ENCODE results near the gene ZW10. TPM values are rescaled to one million over a fixed set of nuclear protein-coding genes. Genes with fewer than 3 reads are reported as not detected.
A peak's percentile ranks its signal among the peaks of the same experiment; 100 is the strongest.
"Not testable (repeated sequence)": the region's sequence is repeated elsewhere in the genome, so short reads cannot be mapped to it uniquely, and the experiment has no call there.

ZW10 gene, protein sequence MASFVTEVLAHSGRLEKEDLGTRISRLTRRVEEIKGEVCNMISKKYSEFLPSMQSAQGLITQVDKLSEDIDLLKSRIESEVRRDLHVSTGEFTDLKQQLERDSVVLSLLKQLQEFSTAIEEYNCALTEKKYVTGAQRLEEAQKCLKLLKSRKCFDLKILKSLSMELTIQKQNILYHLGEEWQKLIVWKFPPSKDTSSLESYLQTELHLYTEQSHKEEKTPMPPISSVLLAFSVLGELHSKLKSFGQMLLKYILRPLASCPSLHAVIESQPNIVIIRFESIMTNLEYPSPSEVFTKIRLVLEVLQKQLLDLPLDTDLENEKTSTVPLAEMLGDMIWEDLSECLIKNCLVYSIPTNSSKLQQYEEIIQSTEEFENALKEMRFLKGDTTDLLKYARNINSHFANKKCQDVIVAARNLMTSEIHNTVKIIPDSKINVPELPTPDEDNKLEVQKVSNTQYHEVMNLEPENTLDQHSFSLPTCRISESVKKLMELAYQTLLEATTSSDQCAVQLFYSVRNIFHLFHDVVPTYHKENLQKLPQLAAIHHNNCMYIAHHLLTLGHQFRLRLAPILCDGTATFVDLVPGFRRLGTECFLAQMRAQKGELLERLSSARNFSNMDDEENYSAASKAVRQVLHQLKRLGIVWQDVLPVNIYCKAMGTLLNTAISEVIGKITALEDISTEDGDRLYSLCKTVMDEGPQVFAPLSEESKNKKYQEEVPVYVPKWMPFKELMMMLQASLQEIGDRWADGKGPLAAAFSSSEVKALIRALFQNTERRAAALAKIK
- 31.9 and 34.6 TPM in 2 replicates for total RNA-seq (2014; rRNA removed; shearing (Covaris generic))

DNA sequence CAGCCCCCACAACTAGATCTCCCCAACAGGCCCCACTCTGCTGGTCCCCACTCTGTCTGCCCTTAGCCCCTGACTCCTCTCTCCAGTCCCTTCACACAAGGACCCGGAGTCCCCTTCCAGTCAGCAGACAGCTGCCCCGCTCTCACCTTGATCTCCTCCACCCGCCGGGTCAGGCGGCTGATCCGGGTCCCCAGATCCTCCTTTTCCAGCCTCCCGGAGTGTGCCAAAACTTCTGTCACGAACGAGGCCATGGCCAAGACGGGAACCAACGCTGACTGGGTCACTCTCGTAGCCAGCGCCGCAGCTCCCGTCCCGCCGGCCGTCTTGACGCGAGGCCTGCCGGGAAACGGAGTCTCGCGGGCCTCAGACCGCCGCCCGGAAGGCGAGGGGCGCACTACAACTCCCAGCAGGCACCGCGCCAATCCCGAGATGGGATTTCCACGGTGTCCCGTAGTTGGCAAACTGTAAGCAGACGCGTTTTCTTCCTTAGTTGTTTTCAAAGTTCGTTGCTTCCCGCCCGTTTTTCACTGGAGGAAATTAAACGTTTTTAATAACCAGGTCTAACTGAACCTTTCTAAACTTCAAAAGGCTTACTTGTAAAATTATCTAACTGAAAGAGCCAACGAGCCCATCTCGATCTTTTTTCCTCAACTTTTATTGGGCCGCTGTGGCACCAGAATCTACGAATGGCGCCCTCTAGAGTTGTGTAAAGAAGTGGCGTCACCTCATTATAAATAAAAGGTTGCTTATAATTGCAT, at the start of gene ZW10:
ZW10 (minus strand) TSS at position 277 of the 758 bp plus-strand sequence; CDS start at position 251, 26 bp downstream.
- DNase-seq (ENCODE audit: low read depth): peak; percentile 98

DNA sequence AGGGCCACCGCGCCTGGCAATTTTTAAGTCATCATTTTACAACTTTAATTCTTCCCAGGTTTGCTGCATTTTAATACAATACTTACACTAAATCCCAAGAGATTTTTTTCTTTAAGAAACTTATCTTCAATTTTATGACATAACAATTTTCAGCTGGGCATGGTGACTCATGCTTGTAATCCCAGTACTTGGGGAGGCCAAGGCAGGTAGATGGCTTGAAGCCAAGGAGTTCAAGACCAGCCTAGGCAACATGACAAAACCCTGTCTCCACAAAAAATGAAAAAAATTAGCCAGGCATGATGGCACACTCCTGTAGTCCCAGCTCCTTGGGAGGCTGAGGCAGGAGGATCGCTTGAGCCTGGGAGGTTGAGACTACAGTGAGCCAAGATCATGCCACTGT, 44.9 kb upstream of the ZW10 start:
- DNase-seq (ENCODE audit: low read depth): no peak

DNA sequence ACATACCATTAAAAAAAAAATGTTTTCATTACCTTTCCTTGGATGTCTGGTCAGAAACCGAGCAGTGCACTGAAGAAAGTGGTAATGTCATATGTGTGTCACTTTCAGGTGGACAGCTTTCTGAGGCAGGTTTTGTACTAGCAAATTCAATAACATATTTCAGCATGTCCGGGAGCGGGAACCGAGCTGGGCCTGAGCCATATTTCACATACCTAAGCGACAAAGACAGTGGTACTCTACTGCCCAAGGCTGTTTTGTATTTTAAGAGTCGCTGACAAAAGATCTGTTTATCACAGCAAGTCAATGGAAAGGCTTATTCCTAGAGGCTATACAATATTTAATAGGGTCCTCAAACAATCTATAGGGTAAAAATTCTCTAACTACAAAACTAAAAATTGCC, 44.1 kb upstream of the ZW10 start:
- DNase-seq (ENCODE audit: low read depth): no peak

DNA sequence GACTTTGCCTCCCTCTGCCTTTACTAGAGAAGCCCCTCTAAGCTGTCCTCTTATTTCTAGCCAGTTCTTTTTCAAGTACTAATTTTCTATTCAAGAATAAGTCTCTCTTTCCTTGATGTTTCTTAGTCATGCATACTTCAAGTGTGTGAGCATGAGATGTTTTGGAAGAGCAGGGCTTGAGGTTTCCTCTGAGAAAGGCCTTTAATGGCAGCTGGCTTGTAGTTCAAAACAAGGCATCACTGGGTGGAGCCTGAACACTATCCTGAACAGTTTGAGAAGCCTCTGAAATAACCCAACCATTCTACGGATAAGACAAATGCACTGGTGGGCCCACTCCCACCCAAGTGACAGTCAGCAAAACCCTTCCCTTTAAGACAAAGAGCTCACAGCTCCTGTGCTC, 43.7 kb upstream of the ZW10 start:
- no peak for DNase-seq (ENCODE audit: low read depth)

DNA sequence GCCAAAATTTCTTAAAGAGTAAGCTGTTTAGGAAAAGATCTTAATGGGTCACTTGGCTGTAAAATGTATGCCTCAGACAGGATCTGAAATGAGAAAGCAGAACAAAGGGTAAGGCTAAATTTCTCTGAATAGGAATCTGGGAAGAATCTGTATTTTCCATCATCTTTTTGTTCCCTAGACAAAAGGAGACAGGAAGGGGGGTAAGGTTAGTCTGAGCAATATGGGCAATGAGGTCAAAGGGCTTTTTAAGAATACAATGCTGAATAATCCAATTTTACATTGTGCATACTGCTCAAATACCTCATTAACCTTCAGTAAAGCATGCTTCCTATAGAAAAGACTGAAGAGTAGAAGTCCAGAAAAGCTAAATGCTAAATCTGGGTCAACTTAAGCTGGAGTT, 40.7 kb upstream of the ZW10 start:
- no peak for DNase-seq (ENCODE audit: low read depth)

DNA sequence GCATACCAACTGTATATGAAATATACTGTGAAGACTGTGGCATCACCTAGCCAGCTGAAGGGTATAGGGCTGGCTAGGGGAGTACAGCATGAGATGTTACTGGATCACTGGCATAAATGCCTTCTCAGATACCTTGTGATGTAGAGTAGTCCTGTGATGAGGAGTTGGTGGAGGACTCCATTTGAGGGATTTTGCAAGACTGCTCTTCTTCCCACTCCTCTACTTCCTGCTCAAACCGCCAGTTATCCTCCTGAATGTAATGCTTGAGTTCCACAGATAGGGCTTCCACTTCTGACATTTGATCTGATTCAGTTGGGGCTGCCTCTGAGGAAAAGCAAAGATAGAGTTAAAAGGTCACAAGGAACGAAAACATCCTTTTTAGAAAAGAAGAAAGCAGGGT, 35.4 kb upstream of the ZW10 start:
- DNase-seq (ENCODE audit: low read depth): no peak

DNA sequence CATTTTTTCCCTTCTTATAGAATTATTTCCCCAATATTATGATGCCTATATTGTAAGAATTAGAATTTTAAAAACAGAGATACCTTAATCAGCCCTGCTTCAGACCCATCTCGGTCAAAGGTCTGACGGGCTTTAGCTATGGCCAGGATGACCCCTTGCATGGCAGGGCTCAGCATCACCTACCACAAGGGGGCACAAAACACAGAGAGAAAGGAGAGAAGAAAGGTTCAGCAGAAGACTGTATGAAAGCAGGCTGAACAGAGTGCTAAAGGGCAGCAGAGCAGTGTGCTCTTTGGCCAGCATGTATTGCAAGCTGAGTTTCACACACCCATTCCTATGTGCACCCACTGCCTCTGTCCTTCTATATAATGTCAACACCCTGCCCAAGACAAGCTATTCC, 32.9 kb upstream of the ZW10 start:
- DNase-seq (ENCODE audit: low read depth): peak; percentile 23

DNA sequence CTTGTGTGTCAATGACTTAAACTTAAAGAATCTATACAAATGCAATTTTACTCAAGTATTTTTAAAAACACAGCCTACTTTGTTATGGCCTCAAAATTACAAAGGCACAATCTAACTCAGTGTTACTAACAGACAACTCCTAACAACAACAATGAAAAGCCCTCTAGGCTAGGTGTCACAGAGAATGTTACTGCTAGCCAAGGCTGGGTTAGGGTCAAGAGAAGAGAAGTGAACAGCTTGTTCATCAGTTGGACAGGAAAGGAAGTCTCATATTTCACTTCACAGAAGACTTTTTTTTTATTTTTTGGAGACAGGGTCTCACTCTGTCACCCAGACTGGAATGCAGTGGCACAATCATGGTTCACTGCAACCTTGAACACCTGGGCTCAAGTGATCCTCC, 32.1 kb upstream of the ZW10 start:
- DNase-seq (ENCODE audit: low read depth): no peak

DNA sequence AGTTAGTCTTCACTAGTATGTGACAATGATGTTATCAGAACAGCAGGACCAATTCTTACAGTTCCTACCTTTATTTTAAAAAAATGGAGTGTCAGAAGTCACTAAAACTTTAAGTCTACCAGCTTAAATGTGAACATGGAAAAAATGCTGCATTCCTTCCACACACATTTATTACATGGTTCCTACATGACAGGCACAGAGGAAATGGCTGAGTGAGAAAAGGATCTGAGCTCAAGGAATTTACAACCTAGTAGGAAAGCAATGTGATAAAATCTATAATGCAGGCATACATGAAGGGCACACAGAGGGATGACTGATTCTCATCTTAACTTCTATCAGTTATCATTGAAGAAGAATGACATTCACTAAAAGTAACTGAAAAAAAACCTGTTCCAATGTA, 29.1 kb upstream of the ZW10 start:
- DNase-seq (ENCODE audit: low read depth): no peak

DNA sequence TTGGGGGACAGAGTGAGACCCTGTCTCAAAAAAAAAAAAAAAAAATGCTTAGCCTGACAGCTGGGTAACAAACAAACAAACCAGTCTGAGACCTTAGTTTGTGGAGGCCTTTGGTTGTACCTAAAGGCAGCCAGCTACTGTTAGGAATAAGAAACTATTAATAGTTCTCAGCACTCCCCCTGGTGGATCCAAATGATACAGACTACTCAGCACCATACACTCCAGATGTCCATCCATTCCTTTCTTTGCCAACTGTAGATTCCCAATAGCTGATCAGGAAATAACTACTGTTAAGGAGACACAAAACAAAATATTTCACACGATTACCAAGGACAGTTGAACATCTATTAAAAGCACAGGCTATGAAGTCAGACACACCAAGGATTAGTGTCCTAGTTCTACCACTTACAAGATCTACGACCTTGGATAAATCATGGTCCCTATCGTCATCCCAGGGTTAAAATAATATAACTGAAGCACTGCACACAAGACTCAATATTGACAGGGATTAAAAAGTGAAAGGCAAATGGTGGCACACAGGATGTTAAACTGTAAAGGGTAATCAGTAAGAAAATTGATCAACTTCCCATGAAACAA, 23.3 kb upstream of the ZW10 start:
- DNase-seq (ENCODE audit: low read depth): peak; percentile 22

DNA sequence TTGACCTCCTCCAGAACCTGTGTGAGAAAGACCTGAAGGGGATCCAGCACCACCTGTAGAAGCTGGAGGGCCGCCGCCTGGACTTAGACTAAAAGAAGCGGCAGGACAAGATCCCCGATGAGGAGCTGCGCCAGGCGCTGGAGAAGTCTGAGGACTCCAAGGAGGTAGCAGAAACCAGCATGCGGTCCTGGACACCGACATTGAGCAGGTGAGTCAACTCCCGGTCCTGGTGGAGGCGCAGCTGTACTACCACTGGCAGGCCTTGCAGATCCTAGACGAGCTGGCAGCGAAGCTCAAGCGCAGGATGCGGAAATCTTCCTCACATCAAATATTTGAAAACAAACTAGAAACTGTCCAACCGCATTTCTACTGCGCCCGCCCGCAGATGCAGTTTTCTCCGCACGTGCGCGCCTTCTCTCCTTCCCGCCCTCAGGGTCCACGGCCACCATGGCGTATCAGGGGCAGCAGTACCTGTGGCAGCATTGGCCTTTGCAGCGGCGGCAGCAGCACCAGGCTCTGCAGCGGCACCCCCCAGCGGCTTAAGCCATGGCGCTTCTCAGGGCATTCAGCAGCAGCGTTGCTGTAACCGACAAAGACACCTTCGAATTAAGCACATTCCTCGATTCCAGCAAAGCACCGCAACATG, 16.3 kb upstream of the ZW10 start:
- DNase-seq (ENCODE audit: low read depth): no peak

DNA sequence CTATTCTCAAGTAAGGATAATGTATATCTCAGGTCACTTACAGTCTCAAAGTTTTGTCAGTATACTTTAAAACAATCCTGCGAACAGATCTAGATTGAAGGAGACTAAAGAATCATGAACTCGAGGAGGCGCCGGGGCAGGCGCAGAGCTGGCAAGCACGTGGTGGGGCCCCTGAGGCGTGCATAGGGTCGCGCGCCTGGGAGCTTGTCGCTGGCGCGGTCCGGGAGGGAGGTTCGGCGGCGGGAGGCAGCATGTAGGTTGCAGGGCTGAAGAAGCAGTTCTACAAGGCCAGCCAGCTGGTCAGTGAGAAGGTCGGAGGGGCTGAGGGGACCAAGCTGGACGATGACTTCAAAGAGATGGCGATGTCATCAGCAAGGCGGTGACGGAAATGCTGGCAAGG, 15.5 kb upstream of the ZW10 start:
- DNase-seq (ENCODE audit: low read depth): not testable (repeated sequence)

DNA sequence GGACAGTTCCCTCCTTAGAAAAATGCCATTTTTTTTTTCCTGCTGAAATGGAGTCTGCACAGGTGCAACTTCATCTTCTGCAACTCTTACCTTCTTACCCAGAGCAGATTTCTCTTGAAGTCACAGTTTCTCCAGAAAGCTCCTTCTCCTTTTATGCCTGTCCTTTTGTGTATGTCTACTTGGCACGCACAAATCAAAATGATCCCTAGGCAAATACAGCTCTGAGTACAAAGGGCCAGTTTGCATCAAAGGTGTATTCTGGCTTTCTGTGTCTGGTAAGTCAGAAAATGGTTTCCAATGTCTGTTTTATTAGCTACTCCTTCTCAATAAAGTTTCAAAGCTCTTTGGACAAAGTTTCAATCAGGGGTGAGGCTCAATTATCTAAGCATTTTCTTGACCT, 8.6 kb upstream of the ZW10 start:
- no peak for DNase-seq (ENCODE audit: low read depth)

DNA sequence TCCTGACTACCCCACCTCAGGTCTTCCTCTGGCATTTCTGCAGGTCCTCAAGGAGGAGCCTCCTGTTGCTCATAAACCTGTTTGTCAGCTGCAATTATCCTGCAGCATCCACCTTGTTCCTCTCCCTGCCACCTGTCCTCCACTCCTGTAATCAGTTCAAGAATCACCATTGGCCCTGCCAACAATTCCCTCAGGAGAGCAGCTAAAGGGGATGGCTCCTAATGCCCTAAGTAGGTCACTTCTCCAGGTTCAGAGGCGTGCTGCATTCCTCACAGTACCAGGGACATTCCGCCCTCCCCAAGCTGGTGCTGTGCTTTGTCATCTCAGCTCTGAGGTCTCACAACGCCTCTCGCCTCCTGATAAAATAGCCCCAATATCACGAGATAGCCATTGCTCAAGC, 8.2 kb upstream of the ZW10 start:
- DNase-seq (ENCODE audit: low read depth): no peak

DNA sequence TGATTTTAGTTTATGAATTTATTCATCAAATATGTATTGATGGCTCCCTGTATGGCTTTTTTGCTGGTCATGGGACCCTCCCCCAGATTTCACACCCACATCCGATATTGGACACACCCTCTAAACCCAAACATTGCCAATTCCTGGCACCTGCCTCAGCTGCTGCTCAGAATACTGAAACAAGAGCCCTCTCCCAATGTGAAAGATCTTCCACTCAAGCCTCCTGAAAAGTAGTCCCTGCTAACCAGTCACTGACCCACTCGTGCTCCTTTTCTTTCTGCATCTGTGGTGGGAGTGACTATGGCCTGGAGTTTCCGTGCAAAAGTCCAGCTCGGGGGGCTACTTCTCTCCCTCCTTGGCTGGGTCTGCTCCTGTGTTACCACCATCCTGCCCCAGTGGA, 6.0 kb upstream of the ZW10 start, which contains the start of gene CLDN25:
CLDN25 (plus strand) TSS at position 301 of the 400 bp plus-strand sequence; CDS start at position 301, 0 bp downstream.
- DNase-seq (ENCODE audit: low read depth): no peak

DNA sequence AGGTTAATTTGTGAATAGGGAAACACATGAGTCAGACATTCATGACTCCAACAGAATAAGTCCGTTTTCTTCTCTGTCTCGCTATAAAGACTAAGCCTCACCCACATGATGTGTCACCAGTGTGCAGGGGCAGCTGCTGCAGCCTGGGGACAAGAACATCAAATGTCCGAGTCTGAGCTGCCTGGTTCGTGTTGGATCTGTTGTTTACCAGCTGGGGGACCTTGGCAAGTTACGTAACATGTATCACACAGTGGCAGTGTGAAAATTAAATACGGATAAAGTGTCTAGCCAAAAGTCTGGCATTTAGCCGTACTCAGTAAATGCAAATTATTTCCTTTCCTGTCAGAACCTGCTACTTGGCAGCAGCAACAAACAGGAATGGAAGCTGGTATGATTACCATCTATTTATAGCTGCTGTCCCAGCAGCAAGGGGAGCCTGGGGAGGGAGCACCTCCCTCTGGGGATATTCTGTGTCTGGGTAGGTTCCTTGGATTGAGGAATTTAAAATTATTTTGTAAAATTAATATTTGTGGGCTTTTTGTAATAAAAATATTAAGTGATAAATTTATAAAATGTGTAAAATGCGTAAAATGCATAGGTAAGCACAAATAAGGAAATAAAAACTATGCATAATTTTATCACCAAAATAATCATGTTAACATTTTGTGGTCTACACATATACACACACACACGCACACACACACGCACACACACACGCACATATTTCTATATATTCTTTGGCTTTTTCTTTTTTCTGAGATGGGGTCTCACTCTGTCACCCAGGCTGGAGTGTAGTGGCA, 4.8 kb upstream of the ZW10 start:
- DNase-seq (ENCODE audit: low read depth): peak; percentile 39

DNA sequence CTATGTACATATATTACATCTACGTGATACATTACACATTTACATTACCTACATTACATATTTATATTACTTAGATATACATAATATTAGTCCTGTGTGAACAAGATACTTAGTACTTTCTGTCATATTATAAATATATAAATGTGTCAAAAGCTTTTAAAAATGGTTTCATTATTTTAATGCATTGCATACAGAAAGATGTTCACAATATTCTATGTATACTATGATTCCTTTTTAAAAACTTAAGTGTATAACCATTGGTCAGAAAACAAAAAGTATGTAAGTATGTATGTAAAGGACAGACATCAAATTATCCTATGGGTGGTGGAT, 647 bp upstream of the ZW10 start:
- DNase-seq (ENCODE audit: low read depth): no peak

DNA sequence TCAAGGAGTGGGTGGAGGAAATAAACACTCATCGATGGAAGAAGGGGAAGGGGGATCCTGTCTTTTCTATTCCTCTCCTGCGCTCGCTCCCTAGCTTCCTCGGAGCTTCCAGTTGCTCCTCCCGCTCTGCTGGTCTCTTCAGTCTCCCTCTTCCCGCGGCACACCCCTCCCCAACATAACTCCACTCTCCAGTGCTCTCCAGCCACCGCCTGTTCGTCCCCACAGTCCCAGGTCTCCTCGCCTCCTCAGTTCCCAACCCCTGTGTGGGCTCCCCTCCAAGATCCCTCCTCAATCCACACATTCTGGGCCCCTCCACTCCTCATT, 438 bp downstream of the ZW10 start:
- peak; percentile 16 for DNase-seq (ENCODE audit: low read depth)

DNA sequence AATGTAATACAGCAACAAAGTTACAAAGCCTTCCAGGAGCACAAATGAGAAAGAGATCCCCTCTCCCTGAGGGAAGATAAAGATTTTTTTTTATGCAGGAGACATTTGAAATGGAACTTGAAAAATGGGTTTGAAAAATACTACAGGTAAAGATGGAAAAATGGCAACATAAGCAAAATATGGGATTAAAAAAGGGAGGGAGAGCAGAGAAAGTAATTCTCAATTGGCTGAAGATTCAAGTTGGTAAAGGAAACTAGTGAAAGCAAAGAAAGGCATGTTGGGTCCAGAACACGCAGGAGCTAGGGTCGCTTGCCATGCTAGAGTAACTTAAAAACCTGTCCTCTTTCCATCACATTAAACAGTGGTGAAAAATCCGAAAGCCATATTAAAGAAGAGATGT, 1.5 kb downstream of the ZW10 start:
- no peak for DNase-seq (ENCODE audit: low read depth)

DNA sequence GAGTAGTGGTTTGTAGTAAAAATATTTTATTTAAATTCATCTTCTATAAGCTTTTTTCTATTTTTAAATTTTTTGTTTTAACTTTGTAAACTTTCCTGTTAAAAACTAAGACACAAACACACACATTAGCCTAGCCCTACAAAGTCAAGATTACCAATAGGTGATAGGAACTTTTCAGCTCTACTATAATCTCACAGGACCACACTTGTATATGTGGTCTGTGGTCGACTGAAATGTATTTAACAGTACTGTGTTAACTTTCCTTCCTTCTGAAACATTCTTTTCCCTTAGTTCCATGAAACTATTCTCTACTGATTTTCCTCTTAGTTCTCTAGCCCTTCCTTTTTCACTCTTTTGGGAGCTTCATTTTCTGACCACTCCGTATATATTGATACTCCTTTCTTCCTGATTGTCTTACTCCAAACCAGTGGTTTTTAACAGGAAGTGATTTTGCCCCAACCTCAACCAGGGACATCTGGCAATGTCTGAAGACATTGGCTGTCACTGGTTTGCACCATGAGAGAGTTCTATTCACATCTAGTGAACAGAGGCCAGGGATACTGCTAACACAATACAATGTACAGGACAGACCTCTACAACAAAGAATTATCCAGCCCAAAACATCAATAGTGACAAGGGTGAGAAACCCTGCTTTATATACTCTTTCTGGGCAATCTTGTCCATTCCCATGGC, 8.8 kb downstream of the ZW10 start:
- no peak for DNase-seq (ENCODE audit: low read depth)

All from Daoy (cell line).